Neural cell (in vitro differentiated cells): ENCODE data around the gene SGTA. TPM values are rescaled to one million over a fixed set of nuclear protein-coding genes. Genes with fewer than 3 reads are reported as not detected.

Experiments
- H2AFZ ChIP-seq: fragments of 200-600, 300-800 bp; sonication (generic), shearing (Covaris generic); 2 replicates; pipeline ENCODE4 v1.6.0; 2014; ENCODE audit warnings: low read depth, mild to moderate bottlenecking, antibody characterized with exemption, low read length, moderate library complexity
- H3F3A ChIP-seq: fragments of 200-600 bp; shearing (Covaris generic); 2 replicates; pipeline ENCODE4 v1.6.1; 2016; ENCODE audit warnings: mild to moderate bottlenecking, moderate library complexity, mixed read lengths, antibody characterized with exemption, low read length; ENCODE audit not compliant: insufficient read depth, poor library complexity, severe bottlenecking
- H3K27ac ChIP-seq: fragments of 200-600, 300-800 bp; sonication (generic), shearing (Covaris generic); 2 replicates; pipeline ENCODE4 v1.5.1; 2014; ENCODE audit warnings: mild to moderate bottlenecking, low read length, moderate library complexity
- H3K27me3 ChIP-seq: fragments of 300-800, 200-600 bp; sonication (generic), shearing (Covaris generic); 2 replicates; pipeline ENCODE4 v1.6.0; 2014; ENCODE audit warnings: mild to moderate bottlenecking, low read depth, low read length, moderate library complexity; ENCODE audit not compliant: insufficient read depth
- H3K36me3 ChIP-seq: fragments of 300-800, 200-600 bp; sonication (generic), shearing (Covaris generic); 2 replicates; pipeline ENCODE4 v1.5.1; 2014; ENCODE audit warnings: mild to moderate bottlenecking, antibody characterized with exemption, low read length, moderate library complexity; ENCODE audit not compliant: insufficient read depth
- H3K4me2 ChIP-seq: fragments of 300-800, 200-600 bp; sonication (generic), shearing (Covaris generic); 2 replicates; pipeline ENCODE4 v1.6.0; 2014; ENCODE audit warnings: mild to moderate bottlenecking, low read length
- H3K4me3 ChIP-seq: fragments of 300-800, 200-600 bp; sonication (generic), shearing (Covaris generic); 2 replicates; pipeline ENCODE4 v1.5.1; 2014; ENCODE audit warnings: mild to moderate bottlenecking, low read length, moderate library complexity
- H3K79me2 ChIP-seq: fragments of 200-600 bp; shearing (Covaris generic); replicated peaks from 2 replicates; pipeline ENCODE4 v1.6.0; 2014; ENCODE audit warnings: mild to moderate bottlenecking, low read length, moderate library complexity; ENCODE audit not compliant: insufficient read depth
- H3K9ac ChIP-seq: fragments of 300-800, 200-600 bp; sonication (generic), shearing (Covaris generic); 2 replicates; pipeline ENCODE4 v1.6.1; 2016; ENCODE audit warnings: mild to moderate bottlenecking, low read length, mixed read lengths
- H3K9me2 ChIP-seq: fragments of 200-600 bp; shearing (Covaris generic); 2 replicates; pipeline ENCODE4 v1.6.1; 2016; ENCODE audit warnings: mild to moderate bottlenecking, low read length, mixed read lengths; ENCODE audit not compliant: insufficient read depth
- H3K9me3 ChIP-seq: fragments of 200-600, 300-800 bp; sonication (generic), shearing (Covaris generic); 2 replicates; pipeline ENCODE4 v1.6.1; 2016; ENCODE audit warnings: mild to moderate bottlenecking, mixed run types, low read length, moderate library complexity, mixed read lengths
- H4K20me1 ChIP-seq: fragments of 200-600 bp; shearing (Covaris generic); 2 replicates; pipeline ENCODE4 v1.6.1; 2016; ENCODE audit warnings: mild to moderate bottlenecking, mixed run types; ENCODE audit not compliant: insufficient read depth
- EP300 ChIP-seq: fragments of 450-650 bp; conservative IDR thresholded peaks from 2 replicates; pipeline ENCODE4 v1.6.1; 2014; ENCODE audit warnings: antibody characterized with exemption, mild to moderate bottlenecking, moderate library complexity; ENCODE audit not compliant: poor library complexity, severe bottlenecking
- EZH2 ChIP-seq: fragments of 200-600, 300-800 bp; shearing (Covaris generic), sonication (generic); IDR thresholded peaks from 2 replicates; pipeline ENCODE4 v1.6.1; 2014; ENCODE audit warnings: antibody characterized with exemption, low read length, borderline replicate concordance, mild to moderate bottlenecking; ENCODE audit not compliant: insufficient read depth, poor library complexity, severe bottlenecking
- MXI1 ChIP-seq: fragments of 450-650 bp; conservative IDR thresholded peaks from 2 replicates; pipeline ENCODE4 v1.6.1; 2014; ENCODE audit warnings: antibody characterized with exemption, mild to moderate bottlenecking; ENCODE audit not compliant: poor library complexity, severe bottlenecking
- POLR2AphosphoS5 ChIP-seq: IDR thresholded peaks from 2 replicates; pipeline ENCODE4 v1.6.1; 2012
- RAD21 ChIP-seq: fragments of 450-650 bp; conservative IDR thresholded peaks from 2 replicates; pipeline ENCODE4 v1.6.1; 2014; ENCODE audit warnings: antibody characterized with exemption, mild to moderate bottlenecking, moderate library complexity
- SMC3 ChIP-seq: fragments of 450-650 bp; conservative IDR thresholded peaks from 2 replicates; pipeline ENCODE4 v1.6.1; 2014; ENCODE audit warnings: antibody characterized with exemption, mild to moderate bottlenecking, moderate library complexity; ENCODE audit not compliant: poor library complexity
- TAF1 ChIP-seq: IDR thresholded peaks from 2 replicates; pipeline ENCODE4 v1.6.1; 2012; ENCODE audit warnings: low read depth
- polyA plus RNA-seq: library from polyadenylated mRNA; depleted of rRNA; stranded (reverse); fragments of >200 nt; gene quantifications from 2 replicates; pipeline ENCODE4 v1.2.3, GENCODE V29; 2014
- TF ChIP-seq, protein P1 (sequence below): fragments of 450-650 bp; IDR thresholded peaks from 2 replicates; pipeline ENCODE4 v1.5.1; 2014; ENCODE audit warnings: antibody characterized with exemption, mild to moderate bottlenecking, moderate library complexity; ENCODE audit not compliant: poor library complexity, severe bottlenecking
- TF ChIP-seq, protein P2 (sequence below): IDR thresholded peaks from 2 replicates; pipeline ENCODE4 v1.6.1; 2012; ENCODE audit warnings: borderline replicate concordance

SGTA gene
- polyA plus RNA-seq, 1 donor from 2014 or later = 80.6 TPM

DNA sequence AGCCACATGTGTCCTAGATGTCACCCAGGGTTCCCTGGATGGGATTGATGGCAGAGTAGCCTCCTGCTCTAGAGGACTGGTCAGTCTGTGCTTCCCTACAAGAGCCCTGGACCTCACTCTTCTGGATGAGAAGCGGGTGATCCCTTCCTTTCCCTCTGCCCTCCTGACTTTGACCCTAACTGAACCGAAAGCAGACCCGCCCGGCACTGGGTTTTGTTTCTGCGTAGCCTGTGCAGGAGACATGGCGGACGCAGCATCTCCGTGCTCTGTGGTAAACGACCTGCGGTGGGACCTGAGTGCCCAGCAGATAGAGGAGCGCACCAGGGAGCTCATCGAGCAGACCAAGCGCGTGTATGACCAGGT, 7.1 kb upstream of the SGTA start:
- no peaks in the 10 kb centered on the region for H3F3A ChIP-seq
- H3K36me3 ChIP-seq = no peaks in the 10 kb centered on the region
- TF ChIP-seq POLR2AphosphoS5 (no peak), EZH2 (no peak)
- TF ChIP-seq, protein P1, sequence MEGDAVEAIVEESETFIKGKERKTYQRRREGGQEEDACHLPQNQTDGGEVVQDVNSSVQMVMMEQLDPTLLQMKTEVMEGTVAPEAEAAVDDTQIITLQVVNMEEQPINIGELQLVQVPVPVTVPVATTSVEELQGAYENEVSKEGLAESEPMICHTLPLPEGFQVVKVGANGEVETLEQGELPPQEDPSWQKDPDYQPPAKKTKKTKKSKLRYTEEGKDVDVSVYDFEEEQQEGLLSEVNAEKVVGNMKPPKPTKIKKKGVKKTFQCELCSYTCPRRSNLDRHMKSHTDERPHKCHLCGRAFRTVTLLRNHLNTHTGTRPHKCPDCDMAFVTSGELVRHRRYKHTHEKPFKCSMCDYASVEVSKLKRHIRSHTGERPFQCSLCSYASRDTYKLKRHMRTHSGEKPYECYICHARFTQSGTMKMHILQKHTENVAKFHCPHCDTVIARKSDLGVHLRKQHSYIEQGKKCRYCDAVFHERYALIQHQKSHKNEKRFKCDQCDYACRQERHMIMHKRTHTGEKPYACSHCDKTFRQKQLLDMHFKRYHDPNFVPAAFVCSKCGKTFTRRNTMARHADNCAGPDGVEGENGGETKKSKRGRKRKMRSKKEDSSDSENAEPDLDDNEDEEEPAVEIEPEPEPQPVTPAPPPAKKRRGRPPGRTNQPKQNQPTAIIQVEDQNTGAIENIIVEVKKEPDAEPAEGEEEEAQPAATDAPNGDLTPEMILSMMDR = no peak
- no peak overlapping the region for H3K4me3 ChIP-seq
- H3K79me2 ChIP-seq = peaks cover 23% of the 10 kb centered on the region
- no peaks in the 10 kb centered on the region for H3K9me2 ChIP-seq
- H3K9me3 ChIP-seq = no peaks in the 10 kb centered on the region
- H3K27ac ChIP-seq = no peak overlapping the region
- H4K20me1 ChIP-seq = no peaks in the 10 kb centered on the region
- H3K9ac ChIP-seq = no peak overlapping the region
- H2AFZ ChIP-seq = no peak overlapping the region
- no peaks in the 10 kb centered on the region for H3K27me3 ChIP-seq
- H3K4me2 ChIP-seq = no peak overlapping the region

DNA sequence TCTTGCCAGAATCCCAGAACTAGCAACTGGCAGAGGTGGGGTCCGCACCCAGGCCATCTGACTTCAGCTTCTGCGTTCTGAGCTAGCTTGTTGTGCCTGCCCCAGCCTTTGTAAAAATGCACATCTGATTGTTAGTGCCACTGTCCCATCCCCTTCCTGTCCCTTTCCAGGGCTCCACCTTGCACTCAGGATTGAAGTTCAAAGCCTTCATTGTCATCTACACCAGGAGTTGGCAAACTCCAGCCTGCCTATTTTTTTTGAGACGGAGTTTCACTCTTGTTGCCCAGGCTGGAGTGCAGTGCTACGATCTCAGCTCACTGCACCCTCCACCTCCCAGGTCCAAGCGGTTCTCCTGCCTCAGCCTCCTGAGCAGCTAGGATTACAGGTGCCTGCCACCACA, 5.2 kb upstream of the SGTA start:
- Histone ChIP-seq H3K4me2 (no peak overlapping the region), H3F3A (peaks cover 9% of the 10 kb centered on the region), H3K27ac (no peak overlapping the region), H2AFZ (no peak overlapping the region), H3K9me2 (no peaks in the 10 kb centered on the region), H3K9ac (no peak overlapping the region), H3K79me2 (peaks cover 23% of the 10 kb centered on the region), H3K9me3 (no peaks in the 10 kb centered on the region), H3K4me3 (no peak overlapping the region), H4K20me1 (no peaks in the 10 kb centered on the region), H3K27me3 (no peaks in the 10 kb centered on the region), H3K36me3 (no peaks in the 10 kb centered on the region)
- TF ChIP-seq SMC3 = no peak
- TF ChIP-seq MXI1 = no peak
- TF ChIP-seq, protein P2, sequence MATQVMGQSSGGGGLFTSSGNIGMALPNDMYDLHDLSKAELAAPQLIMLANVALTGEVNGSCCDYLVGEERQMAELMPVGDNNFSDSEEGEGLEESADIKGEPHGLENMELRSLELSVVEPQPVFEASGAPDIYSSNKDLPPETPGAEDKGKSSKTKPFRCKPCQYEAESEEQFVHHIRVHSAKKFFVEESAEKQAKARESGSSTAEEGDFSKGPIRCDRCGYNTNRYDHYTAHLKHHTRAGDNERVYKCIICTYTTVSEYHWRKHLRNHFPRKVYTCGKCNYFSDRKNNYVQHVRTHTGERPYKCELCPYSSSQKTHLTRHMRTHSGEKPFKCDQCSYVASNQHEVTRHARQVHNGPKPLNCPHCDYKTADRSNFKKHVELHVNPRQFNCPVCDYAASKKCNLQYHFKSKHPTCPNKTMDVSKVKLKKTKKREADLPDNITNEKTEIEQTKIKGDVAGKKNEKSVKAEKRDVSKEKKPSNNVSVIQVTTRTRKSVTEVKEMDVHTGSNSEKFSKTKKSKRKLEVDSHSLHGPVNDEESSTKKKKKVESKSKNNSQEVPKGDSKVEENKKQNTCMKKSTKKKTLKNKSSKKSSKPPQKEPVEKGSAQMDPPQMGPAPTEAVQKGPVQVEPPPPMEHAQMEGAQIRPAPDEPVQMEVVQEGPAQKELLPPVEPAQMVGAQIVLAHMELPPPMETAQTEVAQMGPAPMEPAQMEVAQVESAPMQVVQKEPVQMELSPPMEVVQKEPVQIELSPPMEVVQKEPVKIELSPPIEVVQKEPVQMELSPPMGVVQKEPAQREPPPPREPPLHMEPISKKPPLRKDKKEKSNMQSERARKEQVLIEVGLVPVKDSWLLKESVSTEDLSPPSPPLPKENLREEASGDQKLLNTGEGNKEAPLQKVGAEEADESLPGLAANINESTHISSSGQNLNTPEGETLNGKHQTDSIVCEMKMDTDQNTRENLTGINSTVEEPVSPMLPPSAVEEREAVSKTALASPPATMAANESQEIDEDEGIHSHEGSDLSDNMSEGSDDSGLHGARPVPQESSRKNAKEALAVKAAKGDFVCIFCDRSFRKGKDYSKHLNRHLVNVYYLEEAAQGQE = no peak
- TF ChIP-seq, protein P1 = no peak
- TF ChIP-seq TAF1 = no peak
- no peak for TF ChIP-seq EP300
- TF ChIP-seq POLR2AphosphoS5 = no peak
- TF ChIP-seq RAD21 = no peak
- no peak for TF ChIP-seq EZH2
